KMS-11 (cell line): Measurements from ENCODE around the gene STAMBPL1.

Experiments
- H2AFZ ChIP-seq: fragments of 200-600 bp; sonication (generic); 2 replicates; pipeline ENCODE4 v1.6.1; 2016; ENCODE audit warnings: antibody characterized with exemption, mixed run types, low read depth
- H3K27ac ChIP-seq: fragments of 200-600 bp; sonication (generic); 2 replicates; pipeline ENCODE4 v1.6.1; 2016; ENCODE audit warnings: mild to moderate bottlenecking, mixed run types
- H3K27me3 ChIP-seq: fragments of 200-600 bp; sonication (generic); 2 replicates; pipeline ENCODE4 v1.6.1; 2017; ENCODE audit warnings: mild to moderate bottlenecking, low read depth, mixed run types, moderate library complexity; ENCODE audit not compliant: insufficient read depth
- H3K36me3 ChIP-seq: fragments of 200-600 bp; sonication (generic); 2 replicates; pipeline ENCODE4 v1.6.1; 2017; ENCODE audit warnings: mild to moderate bottlenecking, mixed run types; ENCODE audit not compliant: insufficient read depth
- H3K4me1 ChIP-seq: fragments of 200-600 bp; sonication (generic); 2 replicates; pipeline ENCODE4 v1.6.1; 2016; ENCODE audit warnings: mild to moderate bottlenecking, low read depth, mixed run types; ENCODE audit not compliant: poor library complexity, severe bottlenecking
- H3K4me2 ChIP-seq: fragments of 200-600 bp; sonication (generic); 2 replicates; pipeline ENCODE4 v1.7.0; 2016; ENCODE audit warnings: mild to moderate bottlenecking, mixed run types
- H3K4me3 ChIP-seq: fragments of 200-600 bp; sonication (generic); IDR thresholded peaks from 2 replicates; pipeline ENCODE4 v1.6.1; 2017; ENCODE audit warnings: low read depth, low read length, mixed read lengths; ENCODE audit not compliant: insufficient read depth
- H3K79me2 ChIP-seq: fragments of 200-600 bp; sonication (generic); 2 replicates; pipeline ENCODE4 v1.6.1; 2016; ENCODE audit warnings: low read depth, mixed run types; ENCODE audit not compliant: insufficient read depth
- H3K9ac ChIP-seq: fragments of 200-600 bp; sonication (generic); 2 replicates; pipeline ENCODE4 v1.6.1; 2016; ENCODE audit warnings: mild to moderate bottlenecking, mixed run types
- H4K20me1 ChIP-seq: fragments of 200-600 bp; sonication (generic); 2 replicates; pipeline ENCODE4 v1.6.1; 2016; ENCODE audit warnings: mild to moderate bottlenecking, mixed run types; ENCODE audit not compliant: insufficient read depth
- TF ChIP-seq, protein P1 (sequence below): fragments of 200-600 bp; sonication (generic); conservative IDR thresholded peaks from 2 replicates; pipeline ENCODE4 v1.6.1; 2017; ENCODE audit warnings: low read depth, mild to moderate bottlenecking, antibody characterized with exemption, low read length, moderate library complexity, mixed read lengths

Gene STAMBPL1

DNA sequence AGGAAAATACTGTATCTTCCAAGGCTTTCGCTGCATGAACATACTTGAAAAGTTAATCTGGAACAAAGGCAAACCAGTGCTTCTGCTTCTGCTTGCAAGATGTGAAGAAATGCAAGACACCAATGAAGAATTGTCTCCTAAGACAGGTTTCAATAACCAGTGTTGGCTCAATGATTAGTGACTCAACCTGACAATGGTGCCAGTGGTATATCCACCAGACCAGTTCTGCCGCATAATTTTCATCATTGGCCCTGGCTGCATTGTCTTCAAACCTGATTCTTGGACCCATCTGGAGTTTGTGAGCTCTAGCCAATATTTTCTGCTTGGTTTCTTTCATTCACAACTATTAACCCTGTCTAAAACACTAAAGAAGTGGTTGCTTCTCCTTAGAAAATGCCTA, 13.6 kb upstream of the STAMBPL1 start:
- TF ChIP-seq, protein P1, sequence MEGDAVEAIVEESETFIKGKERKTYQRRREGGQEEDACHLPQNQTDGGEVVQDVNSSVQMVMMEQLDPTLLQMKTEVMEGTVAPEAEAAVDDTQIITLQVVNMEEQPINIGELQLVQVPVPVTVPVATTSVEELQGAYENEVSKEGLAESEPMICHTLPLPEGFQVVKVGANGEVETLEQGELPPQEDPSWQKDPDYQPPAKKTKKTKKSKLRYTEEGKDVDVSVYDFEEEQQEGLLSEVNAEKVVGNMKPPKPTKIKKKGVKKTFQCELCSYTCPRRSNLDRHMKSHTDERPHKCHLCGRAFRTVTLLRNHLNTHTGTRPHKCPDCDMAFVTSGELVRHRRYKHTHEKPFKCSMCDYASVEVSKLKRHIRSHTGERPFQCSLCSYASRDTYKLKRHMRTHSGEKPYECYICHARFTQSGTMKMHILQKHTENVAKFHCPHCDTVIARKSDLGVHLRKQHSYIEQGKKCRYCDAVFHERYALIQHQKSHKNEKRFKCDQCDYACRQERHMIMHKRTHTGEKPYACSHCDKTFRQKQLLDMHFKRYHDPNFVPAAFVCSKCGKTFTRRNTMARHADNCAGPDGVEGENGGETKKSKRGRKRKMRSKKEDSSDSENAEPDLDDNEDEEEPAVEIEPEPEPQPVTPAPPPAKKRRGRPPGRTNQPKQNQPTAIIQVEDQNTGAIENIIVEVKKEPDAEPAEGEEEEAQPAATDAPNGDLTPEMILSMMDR, result no peak
- Histone ChIP-seq H4K20me1 (no peaks in the 10 kb centered on the region), H3K36me3 (no peaks in the 10 kb centered on the region), H3K79me2 (no peaks in the 10 kb centered on the region), H2AFZ (no peak overlapping the region), H3K4me1 (peaks cover 7% of the 10 kb centered on the region), H3K9ac (no peak overlapping the region), H3K4me2 (no peak overlapping the region), H3K27me3 (no peaks in the 10 kb centered on the region), H3K4me3 (no peak overlapping the region), H3K27ac (no peak overlapping the region)

DNA sequence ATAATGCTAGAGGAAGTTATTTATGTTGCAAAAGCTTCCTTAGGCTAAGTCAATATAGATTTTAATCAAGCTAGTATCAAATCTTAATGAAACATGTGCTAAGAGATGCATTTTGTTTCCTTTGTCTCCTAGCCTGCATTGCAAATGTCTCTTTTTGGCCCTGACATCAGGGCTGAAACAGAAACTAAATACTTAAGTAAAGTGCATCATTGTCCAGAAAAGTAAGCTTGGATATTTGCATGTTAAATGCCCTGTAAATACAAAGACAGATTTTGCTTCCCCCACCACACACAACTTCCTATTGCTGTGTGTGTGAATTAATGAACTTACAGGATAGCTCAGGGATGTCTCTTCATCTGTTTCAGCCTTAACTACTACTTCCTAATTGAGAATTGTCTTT, 10.0 kb upstream of the STAMBPL1 start:
- Histone ChIP-seq H2AFZ (no peak overlapping the region), H3K79me2 (no peaks in the 10 kb centered on the region), H3K9ac (no peak overlapping the region), H3K36me3 (no peaks in the 10 kb centered on the region), H3K4me2 (no peak overlapping the region), H3K27me3 (no peaks in the 10 kb centered on the region), H3K27ac (no peak overlapping the region), H3K4me3 (no peak overlapping the region), H4K20me1 (no peaks in the 10 kb centered on the region), H3K4me1 (peaks cover 7% of the 10 kb centered on the region)
- TF ChIP-seq, protein P1, result no peak

DNA sequence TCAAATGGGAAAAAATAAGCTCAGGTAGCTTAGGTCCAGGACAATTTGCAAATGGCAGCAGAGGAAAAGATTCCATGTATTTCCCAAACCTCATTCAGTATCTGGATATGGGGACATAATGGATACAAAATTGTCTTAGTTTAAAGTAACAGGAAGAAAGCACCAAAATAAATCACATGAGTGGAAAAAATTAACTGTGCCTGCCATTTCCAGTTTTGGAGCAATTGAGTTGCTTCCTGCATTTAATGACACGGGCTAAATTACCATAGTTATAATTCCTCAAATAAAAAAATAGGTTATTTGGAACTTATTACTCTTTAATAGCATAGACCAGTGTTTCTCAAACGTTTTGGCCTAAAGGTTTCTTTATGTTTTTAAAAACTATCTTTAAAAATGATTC, 6.3 kb upstream of the STAMBPL1 start:
- Histone ChIP-seq H3K4me2 (no peak overlapping the region), H3K79me2 (no peaks in the 10 kb centered on the region), H3K27me3 (no peaks in the 10 kb centered on the region), H2AFZ (no peak overlapping the region), H4K20me1 (no peaks in the 10 kb centered on the region), H3K4me3 (no peak overlapping the region), H3K9ac (no peak overlapping the region), H3K4me1 (peaks cover 10% of the 10 kb centered on the region), H3K36me3 (no peaks in the 10 kb centered on the region), H3K27ac (no peak overlapping the region)
- TF ChIP-seq, protein P1, result no peak

DNA sequence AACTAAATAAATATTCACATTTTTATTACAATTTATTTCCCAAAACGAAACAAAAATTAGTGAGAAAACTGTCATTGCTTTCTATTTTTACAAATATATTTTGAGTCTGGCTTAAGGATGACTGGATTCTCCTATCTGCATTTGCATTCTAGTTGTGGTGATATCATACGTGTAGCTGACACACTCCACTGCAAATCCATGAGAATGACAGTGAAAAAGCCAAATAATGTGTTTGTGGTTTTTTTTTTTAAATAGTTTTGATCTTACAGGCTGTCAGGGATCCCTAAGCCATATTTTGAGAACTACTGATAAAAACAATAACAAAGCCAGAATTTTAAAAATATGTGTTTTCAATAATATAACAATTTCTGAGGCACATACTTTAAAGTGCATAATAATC, 5.8 kb upstream of the STAMBPL1 start:
- no peaks in the 10 kb centered on the region for H3K27me3 ChIP-seq
- no peaks in the 10 kb centered on the region for H3K36me3 ChIP-seq
- H3K79me2 ChIP-seq, result no peaks in the 10 kb centered on the region
- no peak overlapping the region for H3K4me2 ChIP-seq
- H4K20me1 ChIP-seq, result no peaks in the 10 kb centered on the region
- no peak overlapping the region for H3K27ac ChIP-seq
- H2AFZ ChIP-seq, result no peak overlapping the region
- no peak overlapping the region for H3K9ac ChIP-seq
- no peak overlapping the region for H3K4me3 ChIP-seq
- TF ChIP-seq, protein P1, result no peak
- peaks cover 16% of the 10 kb centered on the region for H3K4me1 ChIP-seq
